Activated CD8-positive, alpha-beta T cell treated with anti-CD3 and anti-CD28 coated beads, Interleukin-2, amount 10 ng/mL, durations not matched to agents 7 days and 5 days (primary cell): ENCODE results near the gene SPTSSA. TPM values are rescaled to one million over a fixed set of nuclear protein-coding genes. Genes with fewer than 3 reads are reported as not detected.

Experiments
- total RNA-seq, 2 experiments: library from RNA; stranded (reverse); gene quantifications; one replicate each; pipeline ENCODE4 v1.2.3, GENCODE V29; 2021

The SPTSSA gene
- total RNA-seq, 2 experiments from 2014 or later, result 13.1 to 14.8 TPM

Other genes starting within 250 kb of the SPTSSA start
- 10 to 100 TPM; 27.3 to 28.8 TPM for gene EAPP, start 77.5 kb upstream of the SPTSSA start, total RNA-seq
- gene SNX6, start 167.9 kb upstream of the SPTSSA start, total RNA-seq, result 10 to 100 TPM; 83.3 to 84.3 TPM